Measurements from ENCODE around the gene SLC41A2. TPM values are rescaled to one million over a fixed set of nuclear protein-coding genes. Genes with fewer than 3 reads are reported as not detected.

SLC41A2 gene
- total and polyA plus RNA-seq, 2 of the 4 experiments (the other 2 are of a cell fraction), result 1.5 to 6.8 TPM

DNA sequence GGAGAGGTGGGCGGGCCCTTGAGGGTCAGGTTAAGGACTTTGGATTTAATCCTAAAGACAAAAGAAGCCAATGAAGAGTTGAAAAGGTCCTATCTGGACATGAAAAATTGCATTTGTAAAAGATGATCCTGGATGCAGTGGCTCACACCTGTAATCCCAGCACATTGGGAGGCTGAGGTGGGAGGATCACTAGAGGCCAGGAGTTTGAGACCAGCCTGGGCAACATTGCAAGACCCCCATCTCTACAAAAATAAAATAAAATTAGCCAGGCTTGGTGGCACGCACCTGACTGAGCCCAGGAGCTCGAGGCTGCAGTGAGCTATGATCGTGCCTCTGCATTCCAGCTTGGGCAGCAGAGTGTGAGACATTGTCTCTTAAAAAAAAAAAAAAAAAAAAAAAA lies 2.4 kb upstream of the SLC41A2 start:
- dilution Hi-C loops (cut with HindIII; ENCODE audit: low sequenced_read_pairs, unreplicated experiment) (no loop called here), intact Hi-C loops (cut with micrococcal nuclease) (no loop called here), in situ Hi-C loops (cut with MboI; ENCODE audit: low sequenced_read_pairs) (no loop called here)
- Histone ChIP-seq H2BK15ac (ENCODE audit: low read depth, low read length) (no peak overlapping the region), H3K9me1 (ENCODE audit: insufficient read depth, low read length) (no peaks in the 10 kb centered on the region), H4K20me1 (ENCODE audit: insufficient read depth, low read length) (no peaks in the 10 kb centered on the region), H2AFZ (replicated peaks; ENCODE audit: low read length, poor library complexity) (no peak overlapping the region), H3K23ac (ENCODE audit: low read depth, low read length) (no peak overlapping the region), H2BK5ac (ENCODE audit: low read depth, low read length, poor library complexity, severe bottlenecking) (no peak overlapping the region), H4K91ac (ENCODE audit: insufficient read depth, low read depth, low read length) (no peak overlapping the region), H3K4ac (ENCODE audit: low read depth, low read length) (no peak overlapping the region), H4K8ac (ENCODE audit: low read depth in 2 of 2, low read length in 2 of 2) (no peak overlapping the region), H3K4me3 (ENCODE audit: insufficient read depth, low read depth, low read length) (no peak overlapping the region), H3K36me3 (ENCODE audit: control insufficient read depth, insufficient read depth, low read length) (no peaks in the 10 kb centered on the region), H3K9ac (ENCODE audit: low read depth, low read length) (no peak overlapping the region), H2BK20ac (ENCODE audit: low read depth, low read length) (no peak overlapping the region), H3K79me1 (ENCODE audit: low read depth in 1 of 2, low read length in 2 of 2) (no peaks in the 10 kb centered on the region), H3K4me1 (ENCODE audit: control insufficient read depth, insufficient read depth, low read length) (peaks cover 10% of the 10 kb centered on the region), H3K27me3 (ENCODE audit: control insufficient read depth, insufficient read depth, low read length) (peaks cover 20% of the 10 kb centered on the region), H3K9me3 (ENCODE audit: control insufficient read depth, insufficient read depth, low read length) (no peaks in the 10 kb centered on the region), H3K4me2 (ENCODE audit: low read depth, low read length) (no peak overlapping the region), H3K14ac (replicated peaks; ENCODE audit: low read depth, low read length) (no peak overlapping the region), H2AK9ac (replicated peaks; ENCODE audit: low read depth, low read length, poor library complexity) (no peak overlapping the region), H2AK5ac (ENCODE audit: low read depth, low read length) (no peak overlapping the region), H3K18ac (ENCODE audit: low read depth, low read length) (no peak overlapping the region), H4K5ac (ENCODE audit: low read depth, low read length) (no peak overlapping the region), H3K56ac (ENCODE audit: extremely low read depth, insufficient read depth, low read length) (no peak overlapping the region), H2BK120ac (ENCODE audit: low read depth, low read length) (no peak overlapping the region), H3K27ac (ENCODE audit: insufficient read depth, low read length) (no peak overlapping the region)
- TF ChIP-seq MXI1 (IDR thresholded peaks at IDR 0.05; ENCODE audit: borderline replicate concordance, low read depth, low read length) (no peak), RFX5 (IDR thresholded peaks at IDR 0.05; ENCODE audit: low read depth, low read length) (no peak), SMC3 (IDR thresholded peaks at IDR 0.05; ENCODE audit: low read depth, low read length) (no peak), BHLHE40 (IDR thresholded peaks at IDR 0.05; ENCODE audit: low read depth, low read length) (no peak), CHD1 (IDR thresholded peaks at IDR 0.05; ENCODE audit: low read depth, low read length) (no peak), MAFK (IDR thresholded peaks at IDR 0.05; ENCODE audit: low read depth, low read length) (no peak), NFE2L2 (IDR thresholded peaks at IDR 0.05; ENCODE audit: low read depth, low read length) (no peak), CEBPB (IDR thresholded peaks at IDR 0.05; ENCODE audit: low read depth, low read length) (no peak), RCOR1 (IDR thresholded peaks at IDR 0.05; ENCODE audit: insufficient replicate concordance, low read length) (no peak)
- TF ChIP-seq, protein P1, sequence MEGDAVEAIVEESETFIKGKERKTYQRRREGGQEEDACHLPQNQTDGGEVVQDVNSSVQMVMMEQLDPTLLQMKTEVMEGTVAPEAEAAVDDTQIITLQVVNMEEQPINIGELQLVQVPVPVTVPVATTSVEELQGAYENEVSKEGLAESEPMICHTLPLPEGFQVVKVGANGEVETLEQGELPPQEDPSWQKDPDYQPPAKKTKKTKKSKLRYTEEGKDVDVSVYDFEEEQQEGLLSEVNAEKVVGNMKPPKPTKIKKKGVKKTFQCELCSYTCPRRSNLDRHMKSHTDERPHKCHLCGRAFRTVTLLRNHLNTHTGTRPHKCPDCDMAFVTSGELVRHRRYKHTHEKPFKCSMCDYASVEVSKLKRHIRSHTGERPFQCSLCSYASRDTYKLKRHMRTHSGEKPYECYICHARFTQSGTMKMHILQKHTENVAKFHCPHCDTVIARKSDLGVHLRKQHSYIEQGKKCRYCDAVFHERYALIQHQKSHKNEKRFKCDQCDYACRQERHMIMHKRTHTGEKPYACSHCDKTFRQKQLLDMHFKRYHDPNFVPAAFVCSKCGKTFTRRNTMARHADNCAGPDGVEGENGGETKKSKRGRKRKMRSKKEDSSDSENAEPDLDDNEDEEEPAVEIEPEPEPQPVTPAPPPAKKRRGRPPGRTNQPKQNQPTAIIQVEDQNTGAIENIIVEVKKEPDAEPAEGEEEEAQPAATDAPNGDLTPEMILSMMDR (conservative IDR thresholded peaks at IDR 0.05; ENCODE audit: low read depth, low read length), result no peak
- DNase-seq, result no peak
- WGBS, 2 experiments (ENCODE audit: extremely low coverage in 2 of 2, insufficient read length in 1 of 2), result no CpG with 5 or more reads among the region's 4 CpGs
- POLR2A ChIA-PET (ENCODE audit: unreplicated experiment), result no interaction called here
- no TSS peak for BruUV-seq (replicated peaks)
- ATAC-seq (ENCODE audit: low read depth), result no peak
- CTCF ChIA-PET, result no interaction called here
